ENCODE results near the gene SLC25A14. TPM values are rescaled to one million over a fixed set of nuclear protein-coding genes. Genes with fewer than 3 reads are reported as not detected.

The SLC25A14 gene
- total RNA-seq, 2 donors from 2014 or later: 14.1 to 16.4 TPM

DNA sequence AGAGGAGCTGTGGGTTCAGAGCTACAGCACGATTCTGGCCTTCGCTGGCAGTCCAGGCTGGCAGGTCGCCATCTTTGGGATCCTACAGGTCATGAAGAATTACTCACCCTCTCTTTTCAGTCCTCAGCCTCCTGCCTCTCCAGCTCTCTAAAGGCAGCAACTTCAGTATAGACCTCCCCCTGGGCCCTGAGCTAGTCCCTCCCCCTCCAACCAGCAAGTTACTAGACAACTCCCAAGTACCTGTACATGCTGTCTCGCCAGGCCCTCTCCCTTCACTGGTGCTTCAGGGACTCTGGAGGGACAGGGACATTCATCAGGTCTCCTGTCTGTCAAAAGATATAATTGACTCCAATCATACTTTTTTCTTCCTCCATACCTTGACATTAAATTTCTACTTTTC is 45.8 kb downstream of the SLC25A14 start, which contains the start of gene GPR119:
TSS of gene GPR119 (minus strand) at position 155 of the 400 bp plus-strand sequence. CDS start 227 bp downstream, outside the sequence.
- Histone ChIP-seq H3K9me3 (ENCODE audit: control insufficient read depth, low read length) (no peaks in the 10 kb centered on the region), H3K27me3 (ENCODE audit: control insufficient read depth, insufficient read depth, low read length, poor library complexity, severe bottlenecking) (no peaks in the 10 kb centered on the region), H3K27ac (ENCODE audit: low read depth, low read length) (no peak within 1 kb of the TSS), H3K9ac (ENCODE audit: extremely low read depth, low read length, poor library complexity, severe bottlenecking) (no peak within 1 kb of the TSS), H3K36me3 (ENCODE audit: control insufficient read depth, insufficient read depth, low read length) (no peaks in the 10 kb centered on the region), H3K4me3 (ENCODE audit: low read length) (no peak within 1 kb of the TSS), H3K4me1 (ENCODE audit: control insufficient read depth, insufficient read depth, low read length) (no peaks in the 10 kb centered on the region)
- TF ChIP-seq, protein P1, sequence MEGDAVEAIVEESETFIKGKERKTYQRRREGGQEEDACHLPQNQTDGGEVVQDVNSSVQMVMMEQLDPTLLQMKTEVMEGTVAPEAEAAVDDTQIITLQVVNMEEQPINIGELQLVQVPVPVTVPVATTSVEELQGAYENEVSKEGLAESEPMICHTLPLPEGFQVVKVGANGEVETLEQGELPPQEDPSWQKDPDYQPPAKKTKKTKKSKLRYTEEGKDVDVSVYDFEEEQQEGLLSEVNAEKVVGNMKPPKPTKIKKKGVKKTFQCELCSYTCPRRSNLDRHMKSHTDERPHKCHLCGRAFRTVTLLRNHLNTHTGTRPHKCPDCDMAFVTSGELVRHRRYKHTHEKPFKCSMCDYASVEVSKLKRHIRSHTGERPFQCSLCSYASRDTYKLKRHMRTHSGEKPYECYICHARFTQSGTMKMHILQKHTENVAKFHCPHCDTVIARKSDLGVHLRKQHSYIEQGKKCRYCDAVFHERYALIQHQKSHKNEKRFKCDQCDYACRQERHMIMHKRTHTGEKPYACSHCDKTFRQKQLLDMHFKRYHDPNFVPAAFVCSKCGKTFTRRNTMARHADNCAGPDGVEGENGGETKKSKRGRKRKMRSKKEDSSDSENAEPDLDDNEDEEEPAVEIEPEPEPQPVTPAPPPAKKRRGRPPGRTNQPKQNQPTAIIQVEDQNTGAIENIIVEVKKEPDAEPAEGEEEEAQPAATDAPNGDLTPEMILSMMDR (conservative IDR thresholded peaks at IDR 0.05): no peak
- Mint-ChIP-seq H3K4me3 (no peak within 1 kb of the TSS), H3K36me3 (ENCODE audit: low read depth) (no peaks in the 10 kb centered on the region), H3K27me3 (ENCODE audit: insufficient read depth) (no peaks in the 10 kb centered on the region), H3K4me1 (no peaks in the 10 kb centered on the region), H3K27ac (no peak within 1 kb of the TSS), H3K9me3 (peaks cover 32% of the 10 kb centered on the region)
- 95% methylated on average over 4 of the region's 4 CpGs; no CpG with 5 or more reads in 1 of the 2 experiments for WGBS, 2 experiments (ENCODE audit: insufficient coverage in 1 of 2, insufficient read length in 1 of 2)
- DNase-seq: no peak

GRCh38 chrX:130386408-130386808 is 46.7 kb downstream of the SLC25A14 start:
- no peaks in the 10 kb centered on the region for H3K36me3 ChIP-seq (ENCODE audit: control insufficient read depth, insufficient read depth, low read length)
- DNase-seq: no peak
- WGBS, 2 experiments (ENCODE audit: insufficient coverage in 1 of 2, insufficient read length in 1 of 2): 85 to 100% methylated on average over 1 to 5 of the region's 5 CpGs
- Mint-ChIP-seq H3K4me1 (no peaks in the 10 kb centered on the region), H3K27ac (no peak overlapping the region), H3K36me3 (ENCODE audit: low read depth) (no peaks in the 10 kb centered on the region), H3K4me3 (no peak overlapping the region), H3K27me3 (ENCODE audit: insufficient read depth) (no peaks in the 10 kb centered on the region), H3K9me3 (peaks cover 36% of the 10 kb centered on the region)
- TF ChIP-seq, protein P1 (conservative IDR thresholded peaks at IDR 0.05): no peak
- H3K27me3 ChIP-seq (ENCODE audit: control insufficient read depth, insufficient read depth, low read length, poor library complexity, severe bottlenecking): no peaks in the 10 kb centered on the region
- H3K4me3 ChIP-seq (ENCODE audit: low read length): no peak overlapping the region
- no peaks in the 10 kb centered on the region for H3K4me1 ChIP-seq (ENCODE audit: control insufficient read depth, insufficient read depth, low read length)
- no peaks in the 10 kb centered on the region for H3K9me3 ChIP-seq (ENCODE audit: control insufficient read depth, low read length)
- no peak overlapping the region for H3K27ac ChIP-seq (ENCODE audit: low read depth, low read length)
- H3K9ac ChIP-seq (ENCODE audit: extremely low read depth, low read length, poor library complexity, severe bottlenecking): no peak overlapping the region

DNA sequence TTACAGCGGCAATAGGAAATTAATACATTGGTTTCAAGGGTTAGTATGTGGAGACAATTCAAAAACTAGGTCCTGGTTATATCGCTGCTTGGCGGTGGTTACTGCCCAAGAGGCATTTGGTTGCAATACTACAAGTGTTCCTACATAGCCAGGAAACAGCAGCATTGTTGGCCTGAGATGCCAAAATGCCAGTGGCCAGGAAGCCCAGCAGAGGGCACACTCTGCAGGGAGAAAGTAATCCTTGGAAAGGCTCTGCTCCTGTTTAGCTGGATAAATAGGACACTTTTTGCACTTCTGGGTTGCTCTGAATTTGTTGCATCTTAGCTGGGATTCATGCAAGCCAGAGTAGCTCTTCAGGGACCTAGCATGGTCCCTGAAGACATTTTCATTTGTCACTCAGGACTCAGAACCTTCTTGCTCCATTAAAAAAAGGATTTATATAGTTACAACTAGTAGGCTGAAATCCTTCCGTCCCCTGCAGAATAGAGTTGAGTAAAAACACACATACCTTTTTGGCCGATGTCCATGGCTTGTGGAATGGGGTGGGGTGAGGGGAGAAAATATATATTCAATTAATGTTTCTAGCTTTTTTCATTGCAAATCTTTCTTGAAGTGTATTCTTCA is 53.8 kb downstream of the SLC25A14 start:
- Histone ChIP-seq H3K36me3 (ENCODE audit: control insufficient read depth, insufficient read depth, low read length) (no peaks in the 10 kb centered on the region), H3K9ac (ENCODE audit: extremely low read depth, low read length, poor library complexity, severe bottlenecking) (no peak overlapping the region), H3K4me3 (ENCODE audit: low read length) (no peak overlapping the region), H3K4me1 (ENCODE audit: control insufficient read depth, insufficient read depth, low read length) (no peaks in the 10 kb centered on the region), H3K27me3 (ENCODE audit: control insufficient read depth, insufficient read depth, low read length, poor library complexity, severe bottlenecking) (peaks cover 18% of the 10 kb centered on the region), H3K27ac (ENCODE audit: low read depth, low read length) (no peak overlapping the region), H3K9me3 (ENCODE audit: control insufficient read depth, low read length) (no peaks in the 10 kb centered on the region)
- no peaks in the 10 kb centered on the region for H3K36me3 Mint-ChIP-seq (ENCODE audit: low read depth)
- no peak overlapping the region for H3K27ac Mint-ChIP-seq
- H3K9me3 Mint-ChIP-seq: peaks cover 10% of the 10 kb centered on the region
- peaks cover 19% of the 10 kb centered on the region for H3K27me3 Mint-ChIP-seq (ENCODE audit: insufficient read depth)
- WGBS, 2 experiments (ENCODE audit: insufficient coverage in 1 of 2, insufficient read length in 1 of 2): 33% methylated on average over 3 of the region's 5 CpGs; no CpG with 5 or more reads in 1 of the 2 experiments
- H3K4me3 Mint-ChIP-seq: no peak overlapping the region
- no peaks in the 10 kb centered on the region for H3K4me1 Mint-ChIP-seq
- DNase-seq: peak; percentile 83
- TF ChIP-seq, protein P1 (conservative IDR thresholded peaks at IDR 0.05): peak; percentile 88
